Vagina (tissue), 2 donors: ENCODE measurements around the gene RPL10A.

Experiments
- CTCF ChIP-seq, 3 experiments: fragments of 450-650 bp in 2 of 3; fragments of 200-600 bp in 1 of 3; sonication (generic) in 1 of 3; IDR thresholded peaks; one replicate each; pipeline ENCODE4 v1.5.1; 2017 to 2019; ENCODE audit warnings: antibody characterized with exemption in 3 of 3, mild to moderate bottlenecking in 2 of 3, moderate library complexity in 2 of 3
- POLR2A ChIP-seq, 2 donors: fragments of 450-650 bp; IDR thresholded peaks; one replicate each; pipeline ENCODE4 v1.6.1; 2017; ENCODE audit warnings: antibody characterized with exemption in 2 of 2, mild to moderate bottlenecking in 2 of 2, moderate library complexity in 2 of 2
- POLR2AphosphoS5 ChIP-seq, 2 donors: sonication (generic); formaldehyde crosslinking; IDR thresholded peaks; one replicate each; pipeline ENCODE4 v1.9.0; 2017; ENCODE audit warnings: antibody characterized with exemption in 2 of 2, mild to moderate bottlenecking in 2 of 2, low read depth in 1 of 2; ENCODE audit not compliant: insufficient read depth in 1 of 2

- TF ChIP-seq POLR2AphosphoS5 (IDR thresholded peaks at IDR 0.05; ENCODE audit: insufficient read depth in 1 of 2, low read depth in 1 of 2) = no peak
- no peak for TF ChIP-seq CTCF (IDR thresholded peaks at IDR 0.05)
- TF ChIP-seq POLR2A (IDR thresholded peaks at IDR 0.05) = no peak
Observed at GRCh38 chr6:35483490-35483889, 15.3 kb downstream of the RPL10A start.
